Camera-type eye (tissue), 1 donor: ENCODE results near the gene TSPAN6. TPM values are rescaled to one million over a fixed set of nuclear protein-coding genes. Genes with fewer than 3 reads are reported as not detected.

Experiments used
- total RNA-seq: library from RNA; depleted of rRNA; stranded (reverse); fragments of >200 nt; gene quantifications from one replicate; pipeline ENCODE4 v1.2.3, GENCODE V29; 2014

The TSPAN6 gene
- 55.5 TPM for total RNA-seq

GRCh38 chrX:100636321-100636991 is at the start of gene TSPAN6:
Gene TSPAN6 (minus strand): TSS chrX:100636806. CDS start chrX:100636694, 112 bp downstream.

DNA sequence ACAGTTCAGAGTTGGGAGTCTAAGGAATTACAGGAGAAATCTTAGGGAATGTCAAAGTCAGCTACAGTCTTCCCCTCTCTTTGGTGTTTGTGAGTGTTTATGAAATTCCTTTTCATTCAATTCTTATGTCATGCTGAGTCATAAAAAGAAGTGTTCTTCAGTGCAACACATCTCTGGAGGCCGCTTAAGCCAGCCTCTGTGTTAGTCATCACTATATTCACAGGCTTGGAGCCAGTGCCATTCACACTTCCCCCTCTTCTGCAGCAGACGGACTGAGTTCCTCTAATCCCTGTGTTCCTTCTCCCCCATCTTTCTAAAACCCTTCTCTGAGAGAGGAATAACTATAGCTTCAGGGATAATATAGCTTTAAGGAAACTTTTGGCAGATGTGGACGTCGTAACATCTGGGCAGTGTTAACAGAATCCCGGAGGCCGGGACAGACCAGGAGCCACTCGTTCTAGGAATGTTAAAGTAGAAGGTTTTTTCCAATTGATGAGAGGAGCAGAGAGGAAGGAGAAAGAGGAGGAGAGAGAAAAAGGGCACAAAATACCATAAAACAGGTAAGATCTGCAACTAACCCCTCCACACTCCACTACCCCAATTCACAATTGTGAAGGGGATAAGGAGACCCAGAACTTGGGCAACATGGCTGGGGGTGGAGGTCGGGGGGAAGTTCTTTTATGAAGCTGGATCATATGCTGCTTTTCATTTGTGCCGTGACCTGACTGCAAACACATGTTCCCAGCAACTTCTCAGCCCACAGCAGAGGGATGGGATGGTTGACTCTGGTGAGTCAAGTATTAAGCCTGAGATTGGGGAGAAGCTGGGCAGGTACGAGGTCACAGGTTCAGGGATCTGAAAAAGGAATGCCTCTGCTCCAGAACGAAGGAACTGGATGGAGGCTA is 7.6 kb upstream of the TSPAN6 start, which contains the start of gene SRPX2:
TSS of gene SRPX2 (plus strand) at position 244 of the 905 bp plus-strand sequence. CDS start 2,124 bp downstream, outside the sequence.

DNA sequence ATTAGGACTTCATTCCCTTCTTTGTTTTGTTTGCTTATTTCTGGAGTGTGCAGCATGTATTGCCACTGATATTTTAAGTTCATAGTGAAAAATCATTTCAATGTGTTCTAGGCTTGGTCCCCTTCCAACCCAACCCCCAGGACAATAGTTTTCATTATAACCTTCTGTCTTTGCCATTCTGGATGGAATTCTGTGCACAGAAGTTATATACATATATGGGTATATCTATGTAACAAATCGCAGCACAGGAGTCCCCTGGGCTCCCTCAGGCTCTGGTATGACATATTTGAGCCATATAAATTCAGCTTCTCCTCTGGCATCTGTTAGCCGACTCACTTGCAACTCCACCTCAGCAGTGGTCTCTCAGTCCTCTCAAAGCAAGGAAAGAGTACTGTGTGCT is 52.0 kb downstream of the TSPAN6 start, which contains the start of gene TNMD:
TSS of gene TNMD (plus strand) at position 326 of the 400 bp plus-strand sequence. CDS start 83 bp downstream, outside the sequence.

Other genes starting within 250 kb of the TSPAN6 start
- gene PCDH19, start 226.5 kb downstream of the TSPAN6 start, total RNA-seq: 28.6 TPM
- 36.9 TPM for gene TNMD, start 51.9 kb downstream of the TSPAN6 start, total RNA-seq
- gene SRPX2, start 7.4 kb upstream of the TSPAN6 start, total RNA-seq: 6.3 TPM
- 32.8 TPM for gene SYTL4, start 95.3 kb upstream of the TSPAN6 start, total RNA-seq
- gene CSTF2, start 183.6 kb upstream of the TSPAN6 start, total RNA-seq: 22.9 TPM
- gene NOX1, start 237.6 kb upstream of the TSPAN6 start, total RNA-seq: 0.33 TPM